ENCODE data around the gene ZNF777.

DNA sequence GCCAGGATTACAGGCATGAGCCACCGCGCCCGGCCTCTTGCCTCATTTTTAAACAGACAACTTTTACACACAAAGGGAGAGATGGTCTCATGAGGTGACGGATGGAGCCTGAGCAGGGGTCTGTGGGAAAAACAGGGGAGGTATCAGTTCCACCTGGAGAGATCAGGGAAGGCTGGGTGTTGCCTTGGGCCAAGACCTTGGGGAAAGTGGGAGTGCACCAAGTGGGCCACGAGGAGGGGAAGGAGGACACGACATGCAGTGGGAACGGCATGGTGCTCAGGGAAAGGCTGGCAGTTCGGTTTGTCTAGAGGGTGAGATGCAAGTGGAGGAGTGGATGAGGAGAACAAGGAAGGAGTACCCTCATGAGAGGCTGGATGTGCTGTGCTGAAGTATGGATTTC lies 8.9 kb upstream of the ZNF777 start:
- TF ChIP-seq, protein P1, sequence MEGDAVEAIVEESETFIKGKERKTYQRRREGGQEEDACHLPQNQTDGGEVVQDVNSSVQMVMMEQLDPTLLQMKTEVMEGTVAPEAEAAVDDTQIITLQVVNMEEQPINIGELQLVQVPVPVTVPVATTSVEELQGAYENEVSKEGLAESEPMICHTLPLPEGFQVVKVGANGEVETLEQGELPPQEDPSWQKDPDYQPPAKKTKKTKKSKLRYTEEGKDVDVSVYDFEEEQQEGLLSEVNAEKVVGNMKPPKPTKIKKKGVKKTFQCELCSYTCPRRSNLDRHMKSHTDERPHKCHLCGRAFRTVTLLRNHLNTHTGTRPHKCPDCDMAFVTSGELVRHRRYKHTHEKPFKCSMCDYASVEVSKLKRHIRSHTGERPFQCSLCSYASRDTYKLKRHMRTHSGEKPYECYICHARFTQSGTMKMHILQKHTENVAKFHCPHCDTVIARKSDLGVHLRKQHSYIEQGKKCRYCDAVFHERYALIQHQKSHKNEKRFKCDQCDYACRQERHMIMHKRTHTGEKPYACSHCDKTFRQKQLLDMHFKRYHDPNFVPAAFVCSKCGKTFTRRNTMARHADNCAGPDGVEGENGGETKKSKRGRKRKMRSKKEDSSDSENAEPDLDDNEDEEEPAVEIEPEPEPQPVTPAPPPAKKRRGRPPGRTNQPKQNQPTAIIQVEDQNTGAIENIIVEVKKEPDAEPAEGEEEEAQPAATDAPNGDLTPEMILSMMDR (IDR thresholded peaks at IDR 0.05) = no peak
- TF ChIP-seq POLR2AphosphoS5 (IDR thresholded peaks at IDR 0.05) = no peak
